Jurkat, Clone E6-1 (cell line): Measurements from ENCODE around the gene HBG2.
"Not testable (repeated sequence)": the region's sequence is repeated elsewhere in the genome, so short reads cannot be mapped to it uniquely, and the experiment has no call there.

Source experiments
- DNase-seq: peaks from one replicate; pipeline ENCODE4 v3.0.0-alpha.2; 2011; ENCODE audit warnings: low read depth, low spot score
- H3K4me3 ChIP-seq: 2 replicates; pipeline ENCODE4 v1.5.1; 2011; ENCODE audit warnings: mild to moderate bottlenecking, low read length, control low read depth, moderate library complexity

Gene HBG2

DNA sequence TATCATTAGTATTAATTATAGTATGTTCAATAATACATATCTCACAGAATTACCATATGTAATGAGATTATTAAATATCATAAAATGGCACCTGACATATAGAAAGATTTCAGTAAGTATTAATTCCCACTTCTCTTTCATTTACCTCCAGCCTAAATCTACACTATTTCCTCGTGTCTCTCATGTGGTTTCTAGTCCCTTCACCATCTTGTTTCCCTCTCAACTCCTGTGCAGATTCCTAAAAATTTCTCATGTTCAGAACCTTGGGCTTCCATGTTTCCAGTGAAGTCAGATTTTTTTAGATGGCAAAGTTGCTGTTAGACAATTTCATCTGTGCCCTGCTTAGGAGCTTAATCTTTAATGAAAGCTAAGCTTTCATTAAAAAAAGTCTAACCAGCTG, 29.3 kb upstream of the HBG2 start:
- H3K4me3 ChIP-seq, result no peak overlapping the region
- no peak for DNase-seq

GRCh38 chr11:5283086-5283485, 28.5 kb upstream of the HBG2 start:
- DNase-seq, result no peak

DNA sequence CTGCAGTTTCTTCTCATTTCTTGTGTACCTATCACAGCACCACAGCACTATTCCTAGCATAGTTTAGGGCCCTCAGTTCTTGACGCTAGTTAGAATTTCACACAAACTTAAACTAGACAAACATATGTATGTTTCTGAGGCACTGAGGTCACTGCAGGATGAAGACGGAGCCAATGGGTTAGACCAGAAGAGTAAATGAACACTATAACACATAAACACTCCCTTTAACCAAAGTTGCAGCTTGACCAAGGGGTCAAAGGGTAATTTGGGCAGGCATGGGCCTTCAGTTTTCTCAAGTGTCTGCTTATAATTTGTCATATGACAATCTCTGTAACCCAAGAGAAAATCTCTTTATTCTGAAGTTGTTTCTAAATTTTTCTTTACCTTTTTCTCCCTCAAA, 28.0 kb upstream of the HBG2 start:
- no peak overlapping the region for H3K4me3 ChIP-seq
- no peak for DNase-seq

More at GRCh38 chr11:5283086-5283485, 28.5 kb upstream of the HBG2 start:
- no peak overlapping the region for H3K4me3 ChIP-seq

- H3K4me3 ChIP-seq, result no peak overlapping the region
- DNase-seq, result no peak
Measured at GRCh38 chr11:5281596-5281995, 27.0 kb upstream of the HBG2 start.

- no peak for DNase-seq
Measured at GRCh38 chr11:5280582-5281102, 26.1 kb upstream of the HBG2 start.

DNA sequence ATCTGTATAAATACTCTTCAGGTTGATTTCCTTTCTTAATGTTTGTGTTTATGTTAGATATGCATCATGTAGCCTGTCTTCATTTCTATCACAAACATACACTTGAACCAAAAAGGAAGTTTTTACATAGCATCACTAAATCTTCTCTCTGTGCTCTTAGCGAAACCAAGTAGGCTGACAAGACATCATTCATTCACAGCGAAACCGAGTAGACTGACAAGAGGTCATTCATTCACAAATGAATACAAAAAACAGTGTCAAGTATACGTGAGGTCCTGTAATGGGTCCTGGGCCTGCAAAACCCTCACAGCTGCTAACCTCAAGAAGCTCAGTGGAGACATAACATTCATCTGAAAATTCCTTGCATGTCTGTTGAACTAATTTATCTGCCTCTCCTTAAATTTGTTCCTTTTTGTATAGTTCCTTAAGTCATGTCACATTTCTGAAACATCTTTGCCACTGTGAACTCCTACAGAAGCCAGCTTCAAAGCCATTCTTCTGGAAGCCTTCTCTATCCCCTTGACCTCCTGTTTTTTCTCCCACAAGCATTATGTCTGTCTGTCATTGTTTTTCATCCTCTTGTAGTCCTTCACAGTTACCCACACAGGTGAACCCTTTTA, 25.0 kb upstream of the HBG2 start:
- H3K4me3 ChIP-seq, result no peak overlapping the region
- no peak for DNase-seq

More at GRCh38 chr11:5280582-5281102, 26.1 kb upstream of the HBG2 start:
- no peak overlapping the region for H3K4me3 ChIP-seq

DNA sequence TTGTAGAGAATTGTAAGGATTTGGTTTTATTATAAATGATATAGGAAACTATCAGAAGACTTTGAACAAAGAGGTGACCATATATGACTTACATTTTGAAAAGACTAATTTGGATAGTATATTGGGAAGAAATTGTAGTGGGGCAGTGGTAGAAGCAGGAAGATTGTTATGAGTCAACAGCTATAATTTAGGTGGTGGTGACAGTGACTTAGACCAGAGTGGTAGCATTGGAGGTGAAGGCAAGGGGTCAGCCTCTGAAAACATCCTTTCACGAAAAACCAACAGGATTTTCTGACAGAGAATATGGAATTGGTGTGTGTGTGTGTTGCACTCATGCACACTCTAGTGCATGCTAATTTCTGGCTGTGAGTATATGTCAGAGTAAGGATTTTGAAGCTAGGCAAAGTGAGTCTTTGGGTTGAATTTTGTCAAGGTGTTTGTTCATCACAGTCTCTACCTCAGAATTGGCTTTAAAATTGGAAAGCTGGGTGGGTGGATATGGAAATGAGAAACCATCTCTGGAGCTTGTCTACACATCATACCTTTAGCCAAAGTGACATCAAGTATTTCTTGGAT, 23.3 kb upstream of the HBG2 start:
- H3K4me3 ChIP-seq, result no peak overlapping the region
- no peak for DNase-seq

DNA sequence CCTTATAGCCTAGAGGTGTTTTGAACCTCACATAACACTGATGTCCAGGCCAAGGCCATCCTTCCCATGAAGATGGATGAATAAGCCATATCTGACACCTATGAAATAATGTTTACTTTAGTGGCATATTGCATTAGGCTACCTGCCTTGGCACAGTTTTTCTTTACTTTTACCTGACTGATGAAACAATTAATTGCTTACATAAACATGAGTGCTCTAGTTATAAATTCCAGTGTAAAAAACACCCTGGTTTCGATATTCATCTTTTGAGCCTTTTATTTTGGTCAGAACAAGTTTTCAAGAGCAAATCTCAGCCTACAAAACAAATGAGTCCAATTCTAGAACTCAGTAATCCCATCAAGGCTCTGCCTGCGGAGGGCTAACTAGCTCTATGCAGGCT, 22.1 kb upstream of the HBG2 start:
- no peak for DNase-seq
- H3K4me3 ChIP-seq, result no peak overlapping the region

DNA sequence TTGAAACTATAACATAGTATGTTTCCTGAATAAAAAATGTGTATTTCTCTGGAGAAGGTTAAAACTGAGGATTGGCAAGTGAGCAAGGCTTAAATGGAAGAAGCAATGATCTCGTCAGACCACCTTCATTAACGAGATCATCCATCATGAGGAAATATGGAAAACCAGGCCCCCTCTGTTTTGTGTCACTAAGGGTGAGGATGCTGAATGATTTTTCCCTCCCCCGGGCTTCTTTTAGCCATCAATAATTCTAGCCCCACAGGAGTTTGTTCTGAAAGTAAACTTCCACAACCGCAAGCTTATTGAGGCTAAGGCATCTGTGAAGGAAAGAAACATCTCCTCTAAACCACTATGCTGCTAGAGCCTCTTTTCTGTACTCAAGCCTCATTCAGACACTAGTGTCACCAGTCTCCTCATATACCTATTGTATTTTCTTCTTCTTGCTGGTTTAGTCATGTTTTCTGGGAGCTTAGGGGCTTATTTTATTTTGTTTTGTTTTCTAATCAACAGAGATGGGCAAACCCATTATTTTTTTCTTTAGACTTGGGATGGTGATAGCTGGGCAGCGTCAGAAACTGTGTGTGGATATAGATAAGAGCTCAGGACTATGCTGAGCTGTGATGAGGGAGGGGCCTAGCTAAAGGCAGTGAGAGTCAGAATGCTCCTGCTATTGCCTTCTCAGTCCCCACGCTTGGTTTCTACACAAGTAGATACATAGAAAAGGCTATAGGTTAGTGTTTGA, 21.0 kb upstream of the HBG2 start:
- DNase-seq, result no peak
- no peak overlapping the region for H3K4me3 ChIP-seq

GRCh38 chr11:5274395-5274794, 19.8 kb upstream of the HBG2 start:
- no peak for DNase-seq
- no peak overlapping the region for H3K4me3 ChIP-seq

DNA sequence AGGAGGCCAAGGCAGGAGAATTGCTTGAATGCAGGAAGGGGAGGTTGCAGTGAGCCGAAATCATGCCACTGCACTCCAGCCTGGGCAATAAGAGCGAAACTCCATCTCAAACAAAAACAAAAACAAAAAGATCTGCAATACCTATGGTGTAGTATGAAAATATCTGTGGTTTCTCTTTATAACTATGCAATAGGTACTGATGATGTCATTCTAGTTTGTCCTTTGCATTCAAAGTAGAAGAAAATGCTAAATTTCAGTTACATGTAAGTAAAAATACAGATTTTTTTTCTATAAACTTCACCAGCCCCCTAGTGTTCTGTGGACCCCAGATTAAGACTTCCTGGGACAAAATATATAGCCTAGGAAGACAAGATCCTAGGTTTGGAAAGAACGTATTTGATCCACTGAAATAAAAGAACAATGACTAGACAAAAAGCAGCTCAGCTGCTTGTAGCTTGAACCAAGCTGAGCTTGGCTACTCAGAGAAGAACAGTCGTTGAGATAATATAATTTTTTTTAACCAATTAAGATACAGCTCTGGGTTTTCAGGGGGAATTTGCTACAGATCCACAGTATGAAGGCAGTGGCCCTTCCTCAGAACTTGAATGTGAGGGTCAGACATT, 17.9 kb upstream of the HBG2 start:
- DNase-seq, result no peak
- H3K4me3 ChIP-seq, result no peak overlapping the region

- H3K4me3 ChIP-seq, result no peak within 1 kb of the TSS
- DNase-seq, result no peak
Measured at GRCh38 chr11:5269715-5270147, 15.2 kb upstream of the HBG2 start, which contains the start of gene HBE1. Gene HBE1, minus strand, starts transcription at chr11:5269945. Its CDS starts 55 bp downstream, at chr11:5269890.

- no peak for DNase-seq
- no peak overlapping the region for H3K4me3 ChIP-seq
Measured at GRCh38 chr11:5267033-5267563, 12.5 kb upstream of the HBG2 start.

- DNase-seq, result no peak
- no peak overlapping the region for H3K4me3 ChIP-seq
Measured at GRCh38 chr11:5266609-5267008, 12.0 kb upstream of the HBG2 start.

GRCh38 chr11:5265832-5266231, 11.3 kb upstream of the HBG2 start:
- H3K4me3 ChIP-seq, result no peak overlapping the region

GRCh38 chr11:5258543-5259262, 4.1 kb upstream of the HBG2 start:
- H3K4me3 ChIP-seq, result no peak overlapping the region
- no peak for DNase-seq

More at GRCh38 chr11:5265832-5266231, 11.3 kb upstream of the HBG2 start:
- DNase-seq, result no peak

DNA sequence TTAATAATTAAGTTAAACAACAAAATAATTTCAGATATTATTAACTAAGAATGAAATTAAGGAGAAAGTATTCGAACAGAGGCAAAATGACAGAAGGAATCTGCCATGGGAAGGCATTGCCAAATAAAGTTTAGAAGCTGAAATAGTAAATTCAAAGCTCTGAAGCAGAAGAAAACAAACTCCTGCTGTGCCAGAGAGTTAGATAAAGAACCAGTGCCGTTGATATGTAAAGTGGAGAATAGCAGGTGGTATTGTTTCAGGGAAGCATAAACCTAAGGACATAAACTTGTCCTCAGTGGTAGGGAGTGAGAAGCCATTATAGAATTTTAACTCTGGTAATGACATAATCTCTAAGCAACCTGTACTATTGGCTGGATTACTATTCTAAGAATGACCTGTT, 2.7 kb upstream of the HBG2 start:
- DNase-seq, result no peak
- no peak overlapping the region for H3K4me3 ChIP-seq

DNA sequence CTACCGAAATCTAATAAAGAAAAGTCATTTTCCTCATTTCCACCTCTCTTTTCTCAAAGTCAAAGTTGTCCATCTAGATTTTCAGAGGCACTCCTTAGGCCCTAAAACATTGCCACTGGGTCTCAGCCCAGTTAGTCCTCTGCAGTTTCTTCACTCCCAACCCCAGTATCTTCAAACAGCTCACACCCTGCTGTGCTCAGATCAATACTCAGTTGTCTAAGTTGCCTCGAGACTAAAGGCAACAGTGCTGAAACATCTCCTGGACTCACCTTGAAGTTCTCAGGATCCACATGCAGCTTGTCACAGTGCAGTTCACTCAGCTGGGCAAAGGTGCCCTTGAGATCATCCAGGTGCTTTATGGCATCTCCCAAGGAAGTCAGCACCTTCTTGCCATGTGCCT, 558 bp downstream of the HBG2 start:
- not testable (repeated sequence) for H3K4me3 ChIP-seq, DNase-seq

- DNase-seq, H3K4me3 ChIP-seq: not testable (repeated sequence)
Measured at GRCh38 chr11:5253440-5253839, 1.1 kb downstream of the HBG2 start.
